Measurements from ENCODE around the gene IGFL3. TPM values are rescaled to one million over a fixed set of nuclear protein-coding genes. Genes with fewer than 3 reads are reported as not detected.
"Not testable (repeated sequence)": the region's sequence is repeated elsewhere in the genome, so short reads cannot be mapped to it uniquely, and the experiment has no call there.

Gene IGFL3
- not detected for total RNA-seq

GRCh38 chr19:46124638-46125115 is at the start of gene IGFL3:
IGFL3 (minus strand) TSS chr19:46124688; CDS start chr19:46124649, 39 bp downstream.
- Mint-ChIP-seq H3K9me3 (no peaks in the 10 kb centered on the region), H3K27ac (no peak within 1 kb of the TSS), H3K4me1 (no peaks in the 10 kb centered on the region), H3K4me3 (no peak within 1 kb of the TSS), H3K27me3 (peaks cover 56% of the 10 kb centered on the region), H3K36me3 (ENCODE audit: low read depth) (no peaks in the 10 kb centered on the region)
- POLR2A ChIA-PET: no interaction called here
- CTCF ChIA-PET: no interaction called here
- no peak for DNase-seq

- CTCF ChIA-PET: interaction anchor here (1.2 kb wide), 1 partner anchor 14 kb away, joined by 3 read pairs; no protein-coding TSS in a partner anchor
- H3K36me3 Mint-ChIP-seq (ENCODE audit: low read depth): no peaks in the 10 kb centered on the region
These were observed 49.5 kb upstream of the IGFL3 start for GRCh38 chr19:46173886-46174480.

GRCh38 chr19:46162731-46163130 is 38.2 kb upstream of the IGFL3 start:
- H3K27me3 Mint-ChIP-seq: peaks cover 18% of the 10 kb centered on the region
- H3K27ac Mint-ChIP-seq: no peak overlapping the region
- H3K36me3 Mint-ChIP-seq (ENCODE audit: low read depth): no peaks in the 10 kb centered on the region

More at GRCh38 chr19:46173886-46174480, 49.5 kb upstream of the IGFL3 start:
- Mint-ChIP-seq H3K27me3 (peaks cover 33% of the 10 kb centered on the region), H3K27ac (no peak overlapping the region), H3K4me3 (no peak overlapping the region), H3K4me1 (peaks cover 6% of the 10 kb centered on the region), H3K9me3 (peaks cover 7% of the 10 kb centered on the region)
- DNase-seq: no peak
- POLR2A ChIA-PET: no interaction called here

GRCh38 chr19:46161642-46162257 is 37.3 kb upstream of the IGFL3 start:
- H3K4me1 Mint-ChIP-seq; H3K27ac Mint-ChIP-seq; POLR2A ChIA-PET; H3K9me3 Mint-ChIP-seq; H3K4me3 Mint-ChIP-seq; CTCF ChIA-PET; DNase-seq; H3K36me3 Mint-ChIP-seq (ENCODE audit: low read depth): not testable (repeated sequence)
- H3K27me3 Mint-ChIP-seq: peaks cover 20% of the 10 kb centered on the region

More at GRCh38 chr19:46162731-46163130, 38.2 kb upstream of the IGFL3 start:
- DNase-seq: no peak
- H3K9me3 Mint-ChIP-seq: peaks cover 9% of the 10 kb centered on the region
- H3K4me3 Mint-ChIP-seq: no peak overlapping the region
- H3K4me1 Mint-ChIP-seq: no peaks in the 10 kb centered on the region
- ChIA-PET POLR2A (no interaction called here), CTCF (no interaction called here)

- POLR2A ChIA-PET: no interaction called here
- Mint-ChIP-seq H3K4me3 (no peak overlapping the region), H3K9me3 (peaks cover 9% of the 10 kb centered on the region), H3K27me3 (peaks cover 25% of the 10 kb centered on the region), H3K4me1 (no peaks in the 10 kb centered on the region), H3K27ac (no peak overlapping the region), H3K36me3 (ENCODE audit: low read depth) (no peaks in the 10 kb centered on the region)
- DNase-seq: no peak
- CTCF ChIA-PET: interaction anchor here (0.6 to 1.4 kb wide), 2 partner anchors 14 to 426 kb away, joined by 3 read pairs; no protein-coding TSS in a partner anchor
These were observed 35.8 kb upstream of the IGFL3 start for GRCh38 chr19:46160233-46160775.

GRCh38 chr19:46159418-46160232 is 35.1 kb upstream of the IGFL3 start:
- no peak for DNase-seq
- no peak overlapping the region for H3K27ac Mint-ChIP-seq
- ChIA-PET CTCF (interaction anchor here (1.4 kb wide), 1 partner anchor 15 kb away, joined by 3 read pairs; no protein-coding TSS in a partner anchor), POLR2A (no interaction called here)
- H3K36me3 Mint-ChIP-seq (ENCODE audit: low read depth): no peaks in the 10 kb centered on the region
- peaks cover 26% of the 10 kb centered on the region for H3K27me3 Mint-ChIP-seq
- H3K4me1 Mint-ChIP-seq: no peaks in the 10 kb centered on the region
- no peak overlapping the region for H3K4me3 Mint-ChIP-seq
- H3K9me3 Mint-ChIP-seq: peaks cover 9% of the 10 kb centered on the region

- Mint-ChIP-seq H3K27ac (no peak overlapping the region), H3K27me3 (peaks cover 37% of the 10 kb centered on the region), H3K36me3 (ENCODE audit: low read depth) (no peaks in the 10 kb centered on the region), H3K9me3 (no peaks in the 10 kb centered on the region), H3K4me1 (no peaks in the 10 kb centered on the region), H3K4me3 (no peak overlapping the region)
- POLR2A ChIA-PET: no interaction called here
- DNase-seq: no peak
- CTCF ChIA-PET: no interaction called here
These were observed 30.7 kb upstream of the IGFL3 start for GRCh38 chr19:46155237-46155636.

- H3K27me3 Mint-ChIP-seq: peaks cover 40% of the 10 kb centered on the region
- no peak overlapping the region for H3K27ac Mint-ChIP-seq
- H3K4me3 Mint-ChIP-seq: no peak overlapping the region
- no peaks in the 10 kb centered on the region for H3K36me3 Mint-ChIP-seq (ENCODE audit: low read depth)
- POLR2A ChIA-PET: no interaction called here
- no peaks in the 10 kb centered on the region for H3K9me3 Mint-ChIP-seq
- DNase-seq: no peak
- CTCF ChIA-PET: no interaction called here
- no peaks in the 10 kb centered on the region for H3K4me1 Mint-ChIP-seq
These were observed 26.1 kb upstream of the IGFL3 start for GRCh38 chr19:46150606-46151005.

GRCh38 chr19:46147791-46148288 is 23.4 kb upstream of the IGFL3 start, which contains the start of gene IGFL2:
IGFL2 (plus strand) TSS chr19:46148238; CDS start chr19:46148279, 41 bp downstream.
- POLR2A ChIA-PET: interaction anchor here (0.5 kb wide), 1 partner anchor 229 kb away, joined by 4 read pairs; no protein-coding TSS in a partner anchor
- Mint-ChIP-seq H3K27ac (no peak within 1 kb of the TSS), H3K9me3 (no peaks in the 10 kb centered on the region), H3K36me3 (ENCODE audit: low read depth) (no peaks in the 10 kb centered on the region), H3K4me3 (no peak within 1 kb of the TSS), H3K4me1 (no peaks in the 10 kb centered on the region), H3K27me3 (peaks cover 39% of the 10 kb centered on the region)
- no peak for DNase-seq
- CTCF ChIA-PET: interaction anchor here (0.6 to 1.4 kb wide), 2 partner anchors 34 to 518 kb away, joined by 3 read pairs; no protein-coding TSS in a partner anchor

GRCh38 chr19:46147166-46147740 is 22.8 kb upstream of the IGFL3 start:
- H3K36me3 Mint-ChIP-seq (ENCODE audit: low read depth): no peaks in the 10 kb centered on the region
- ChIA-PET CTCF (interaction anchor here (1.4 kb wide), 1 partner anchor 34 kb away, joined by 3 read pairs; no protein-coding TSS in a partner anchor), POLR2A (no interaction called here)
- H3K9me3 Mint-ChIP-seq: no peaks in the 10 kb centered on the region
- H3K27ac Mint-ChIP-seq: no peak overlapping the region
- no peaks in the 10 kb centered on the region for H3K4me1 Mint-ChIP-seq
- peaks cover 36% of the 10 kb centered on the region for H3K27me3 Mint-ChIP-seq
- DNase-seq: no peak
- no peak overlapping the region for H3K4me3 Mint-ChIP-seq

- no peak for DNase-seq
- ChIA-PET POLR2A (no interaction called here), CTCF (no interaction called here)
- no peaks in the 10 kb centered on the region for H3K9me3 Mint-ChIP-seq
- H3K36me3 Mint-ChIP-seq (ENCODE audit: low read depth): no peaks in the 10 kb centered on the region
- peaks cover 33% of the 10 kb centered on the region for H3K27me3 Mint-ChIP-seq
- H3K4me3 Mint-ChIP-seq: no peak overlapping the region
- no peaks in the 10 kb centered on the region for H3K4me1 Mint-ChIP-seq
- H3K27ac Mint-ChIP-seq: no peak overlapping the region
These were observed 20.3 kb upstream of the IGFL3 start for GRCh38 chr19:46144756-46145155.

- peaks cover 24% of the 10 kb centered on the region for H3K27me3 Mint-ChIP-seq
These were observed 17.8 kb upstream of the IGFL3 start for GRCh38 chr19:46142294-46142693.

More at GRCh38 chr19:46142294-46142693, 17.8 kb upstream of the IGFL3 start:
- H3K4me1 Mint-ChIP-seq: no peaks in the 10 kb centered on the region
- DNase-seq: no peak
- H3K4me3 Mint-ChIP-seq: no peak overlapping the region
- H3K9me3 Mint-ChIP-seq: no peaks in the 10 kb centered on the region
- POLR2A ChIA-PET: interaction anchor here (0.5 kb wide), 1 partner anchor 1270 kb away, joined by 4 read pairs; no protein-coding TSS in a partner anchor
- H3K36me3 Mint-ChIP-seq (ENCODE audit: low read depth): no peaks in the 10 kb centered on the region
- CTCF ChIA-PET: no interaction called here
- no peak overlapping the region for H3K27ac Mint-ChIP-seq
